Muscle of back (tissue), 11 donors: ENCODE measurements around the gene ELMO1. TPM values are rescaled to one million over a fixed set of nuclear protein-coding genes. Genes with fewer than 3 reads are reported as not detected.

ENCODE experiments used
- DNase-seq, 3 donors: peaks; one replicate each; pipeline versions ENCODE4 v3.0.0 to v3.0.0-alpha.2; 2013
- polyA plus RNA-seq, 10 donors: library from polyadenylated mRNA; unstranded; fragments of 120-200 nt; gene quantifications; one replicate each; pipeline ENCODE4 v1.2.1, GENCODE V29; 2013; ENCODE audit not compliant: insufficient read length in 10 of 10

ELMO1 gene
- polyA plus RNA-seq, 10 donors, result 21.2 to 37.4 (median 26.8) TPM

DNA sequence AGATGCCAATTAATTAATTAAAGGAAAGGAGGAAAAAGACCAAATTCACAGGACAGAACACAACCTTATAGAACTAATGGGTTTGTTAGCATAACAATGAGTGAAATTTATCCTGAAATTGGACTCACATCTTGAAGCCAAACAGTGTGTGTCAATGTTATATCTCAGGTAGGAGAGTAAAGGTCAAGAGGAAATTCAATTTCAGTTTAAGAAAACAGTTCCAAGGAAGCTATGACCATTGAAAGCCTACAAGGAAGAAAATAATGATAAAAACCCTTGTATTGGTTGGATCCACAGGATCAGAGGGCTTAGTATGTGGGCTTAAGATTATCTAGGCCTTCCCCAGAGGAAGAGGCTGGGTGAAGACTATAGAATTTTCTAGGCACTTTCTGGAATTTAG lies 525.5 kb downstream of the ELMO1 start:
- no peak for DNase-seq

DNA sequence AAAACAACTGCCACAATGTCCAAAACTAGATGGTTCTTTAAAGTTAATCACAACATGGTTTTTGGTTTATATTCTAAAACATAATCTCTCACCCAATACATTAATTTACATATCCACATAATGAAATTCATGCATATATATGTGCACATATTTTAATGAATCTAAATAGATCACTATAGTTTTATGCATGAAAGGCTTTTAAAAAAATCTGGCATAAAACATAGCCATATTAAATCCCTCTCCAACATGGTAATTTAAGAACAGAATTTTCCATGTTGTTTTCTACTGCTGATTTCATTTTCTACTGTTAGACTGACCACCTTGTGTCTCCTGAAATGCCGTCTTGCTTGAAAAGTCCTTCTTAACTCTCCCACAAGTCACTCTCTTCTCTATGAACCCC lies 528.2 kb downstream of the ELMO1 start:
- DNase-seq, result no peak

DNA sequence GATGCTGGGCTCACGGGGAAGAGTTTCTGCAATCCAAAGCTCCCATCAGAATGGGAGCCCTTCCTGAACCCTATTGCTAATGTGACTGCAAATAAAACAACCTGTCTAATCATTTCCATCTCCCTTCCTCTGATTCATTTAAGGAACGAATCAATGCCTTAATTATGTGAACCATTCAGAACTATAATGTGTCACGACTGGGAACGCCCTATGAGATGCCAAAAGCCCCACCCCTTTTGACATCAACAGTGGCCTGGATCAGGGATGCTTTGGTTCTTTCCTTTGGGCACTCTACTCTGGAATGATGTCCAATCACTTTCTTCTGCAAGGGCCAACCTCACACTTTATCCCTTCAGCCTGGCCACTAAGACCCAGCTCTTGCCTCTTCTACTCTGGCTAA lies 528.9 kb downstream of the ELMO1 start:
- no peak for DNase-seq

DNA sequence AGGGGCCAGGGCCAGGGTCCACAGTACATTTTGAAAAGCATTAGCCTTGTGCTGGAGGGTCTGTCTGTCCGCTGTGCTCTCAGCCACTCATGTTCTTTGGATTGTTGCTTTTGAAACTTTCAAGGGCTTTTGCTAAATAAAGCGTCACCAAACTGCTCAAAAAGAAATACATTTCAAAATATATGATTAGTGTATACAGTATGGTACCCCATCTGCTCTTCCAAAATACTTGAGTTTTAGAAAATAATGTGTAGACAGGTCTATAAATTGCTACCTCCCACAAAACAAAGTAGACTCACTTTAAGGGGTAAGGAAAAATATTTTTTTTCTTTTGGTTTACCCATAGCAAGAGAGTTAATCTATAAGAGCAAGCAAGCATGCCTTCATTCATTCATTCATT lies 530.1 kb downstream of the ELMO1 start:
- no peak for DNase-seq

DNA sequence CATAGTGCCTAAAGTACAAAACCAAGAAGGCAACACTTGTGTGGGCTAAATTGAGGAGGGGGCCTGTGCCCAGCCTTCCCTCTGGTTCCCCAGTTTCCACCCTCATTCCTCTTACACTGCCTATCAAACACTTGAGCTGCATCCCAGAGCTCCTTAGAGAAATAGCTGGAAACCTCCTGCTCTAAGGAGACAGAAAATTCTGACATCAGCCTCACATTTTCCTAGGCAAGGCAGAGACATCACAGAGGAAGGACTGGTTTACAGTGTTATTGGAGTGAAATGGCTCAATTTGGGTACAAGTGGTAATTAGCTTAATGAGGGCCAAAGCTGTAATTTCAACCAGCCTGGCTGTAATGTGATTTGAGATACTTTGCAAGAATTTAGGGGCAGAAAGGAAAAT lies 532.0 kb downstream of the ELMO1 start:
- DNase-seq, result no peak

DNA sequence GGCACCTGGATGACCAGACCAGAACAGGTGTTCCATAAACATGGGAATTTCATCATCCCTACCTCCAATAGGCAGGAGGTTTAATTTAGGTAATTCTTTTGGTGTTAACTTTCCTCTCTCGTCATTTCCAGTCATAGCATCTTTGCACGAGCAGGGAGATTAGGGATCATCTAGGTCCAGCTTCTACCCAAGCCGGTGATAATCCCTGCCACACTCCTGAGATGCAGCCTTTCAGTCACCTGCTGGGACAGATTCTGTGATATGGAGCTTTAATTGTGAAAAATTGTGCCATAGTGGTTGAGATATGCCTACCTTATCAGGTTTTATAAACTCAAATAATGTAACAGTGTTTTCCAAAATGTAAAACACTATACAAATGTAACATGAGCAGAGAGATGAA lies 532.5 kb downstream of the ELMO1 start:
- DNase-seq, result no peak

DNA sequence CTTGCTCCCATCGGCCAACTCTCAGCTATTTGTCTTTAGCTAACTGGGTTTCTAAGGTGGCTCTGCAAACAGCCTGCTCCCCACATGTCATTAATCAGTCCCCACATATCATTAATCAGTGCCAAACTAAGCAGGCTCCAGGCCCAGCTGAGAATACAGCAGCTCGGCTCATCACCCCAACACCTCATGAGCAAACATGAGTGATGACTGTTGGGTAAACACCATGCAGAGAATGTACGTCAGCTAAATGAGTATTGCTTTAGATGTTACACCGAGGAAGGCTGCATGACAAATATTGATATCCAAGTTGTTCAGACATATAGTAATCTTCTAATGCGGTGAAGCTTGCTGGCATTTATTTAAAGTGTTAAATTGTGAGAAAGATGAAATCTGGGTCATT lies 536.9 kb downstream of the ELMO1 start:
- no peak for DNase-seq

DNA sequence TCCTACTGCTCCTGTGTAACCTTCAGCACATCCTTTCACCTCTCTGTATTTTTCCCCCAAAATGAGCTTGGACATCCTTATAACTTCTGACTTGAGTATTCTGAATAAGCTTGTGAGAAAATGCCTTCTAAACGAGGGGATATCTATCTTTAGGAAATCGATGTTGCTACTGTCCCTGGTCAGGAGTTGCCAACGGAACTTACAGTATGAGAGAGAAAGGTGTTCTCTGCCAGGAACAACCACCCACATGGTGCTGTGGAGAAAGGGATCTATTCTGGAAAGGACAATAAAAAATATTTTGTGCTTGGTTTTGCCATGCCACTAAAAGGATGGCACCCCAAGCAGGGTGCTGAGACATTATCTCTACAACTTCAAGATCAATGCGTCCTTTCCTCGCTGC lies 537.8 kb downstream of the ELMO1 start:
- no peak for DNase-seq

DNA sequence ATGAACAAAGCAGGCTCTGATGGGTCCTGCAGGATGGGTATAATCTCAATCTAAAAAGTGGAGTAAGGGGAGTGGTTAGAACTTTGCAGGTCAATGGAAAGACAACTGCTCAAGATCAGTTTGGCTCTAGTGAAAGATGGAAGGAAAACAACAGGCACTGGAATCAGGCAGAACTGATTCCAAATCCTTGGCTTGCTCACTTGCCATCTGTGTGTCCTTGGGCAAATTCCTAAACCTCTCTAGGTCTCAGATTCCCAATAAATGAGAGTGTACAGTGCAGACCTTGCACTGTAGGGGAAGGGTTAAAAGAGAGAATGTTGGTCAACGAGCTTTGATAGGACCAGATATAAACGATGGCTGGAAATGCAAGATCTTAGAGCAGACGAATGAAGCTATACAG lies 538.3 kb downstream of the ELMO1 start:
- DNase-seq, result no peak

DNA sequence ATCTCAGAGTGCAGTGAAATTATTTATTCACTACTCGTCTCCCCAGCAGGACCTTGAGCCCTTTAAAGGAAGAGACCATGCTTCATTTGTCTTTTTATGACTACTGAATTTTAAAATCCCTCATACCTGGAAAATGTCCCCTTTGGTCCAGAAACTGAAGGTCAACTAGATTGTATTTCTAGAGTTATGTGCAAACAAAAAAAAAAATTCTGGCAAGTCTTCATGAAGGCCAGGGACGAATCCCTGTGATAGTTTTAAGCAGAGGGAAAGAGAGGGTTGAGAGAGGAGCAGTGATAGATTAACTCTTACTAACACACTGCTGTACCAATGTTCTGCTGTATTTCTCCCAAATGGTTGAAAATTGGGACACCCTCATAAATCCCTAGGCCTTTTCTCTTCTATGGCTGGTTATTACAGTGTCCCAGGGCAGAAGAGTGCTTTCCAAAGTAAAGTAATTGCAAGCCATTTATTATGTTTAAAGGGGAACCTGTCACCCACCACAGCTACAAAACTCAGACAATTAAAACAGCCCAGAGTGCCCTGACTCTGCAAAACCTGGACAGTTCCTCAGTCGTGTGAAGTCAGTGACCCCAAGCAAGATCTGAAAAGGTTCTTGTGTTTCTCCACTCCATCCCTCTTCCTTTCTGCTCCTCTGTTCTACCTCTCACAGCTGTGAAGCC lies 541.6 kb downstream of the ELMO1 start:
- DNase-seq, result no peak

DNA sequence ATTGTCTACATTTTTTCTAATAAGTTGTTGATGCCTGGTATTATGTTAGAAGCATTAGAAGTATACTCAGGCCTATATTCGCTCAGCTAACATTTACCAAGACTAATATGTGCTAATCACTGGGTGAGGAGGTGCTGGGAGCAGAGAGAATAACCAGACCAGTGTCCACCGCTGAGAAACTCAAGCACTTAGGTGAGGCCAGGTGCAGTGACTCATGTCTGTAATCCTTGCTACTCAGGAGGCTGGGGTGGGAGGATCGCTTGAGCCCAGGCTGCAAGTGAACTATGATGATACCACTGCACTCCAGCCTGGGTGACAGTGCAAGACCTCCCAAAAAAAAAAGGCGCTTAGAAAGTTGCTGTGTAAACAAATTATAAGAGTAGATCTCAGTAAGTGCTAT lies 542.2 kb downstream of the ELMO1 start:
- DNase-seq, result no peak

DNA sequence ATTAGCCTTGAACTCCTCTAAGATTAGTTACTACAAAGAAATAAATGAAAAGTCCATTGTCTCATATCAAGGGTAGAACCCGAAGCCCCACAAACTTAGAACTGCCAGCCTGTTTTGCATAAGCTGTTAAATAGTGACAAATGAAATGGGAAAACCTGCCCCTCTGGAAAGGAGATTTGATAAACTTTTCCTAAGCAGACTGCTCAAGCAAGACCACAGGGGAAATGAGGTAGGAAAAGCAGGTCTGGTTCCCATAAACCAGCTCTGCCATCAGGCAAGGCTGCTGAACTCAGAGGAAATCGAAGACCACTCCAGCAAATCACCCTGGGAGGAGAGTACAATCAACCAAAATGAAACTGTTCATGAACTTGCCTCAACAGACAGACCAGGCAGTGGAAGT lies 542.8 kb downstream of the ELMO1 start:
- DNase-seq, result no peak

DNA sequence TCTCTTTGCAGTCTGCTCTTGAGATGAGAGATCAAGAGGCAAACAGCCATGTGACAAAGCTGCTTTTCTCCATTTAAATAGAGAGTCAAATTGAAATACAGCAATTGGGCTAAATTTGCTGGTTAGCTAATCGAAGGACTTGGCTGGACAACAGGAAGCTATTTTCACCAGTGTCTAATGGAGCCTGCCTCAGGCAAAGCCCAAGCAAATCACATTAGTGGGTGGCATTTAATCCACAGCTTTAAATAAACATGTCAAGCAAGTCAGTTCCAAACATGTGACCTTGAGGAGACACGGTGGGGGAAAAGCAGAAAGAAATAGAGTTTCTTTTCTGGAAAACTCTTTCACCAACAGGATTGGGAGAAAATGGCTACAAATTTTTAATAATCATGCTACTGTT lies 543.9 kb downstream of the ELMO1 start:
- no peak for DNase-seq

DNA sequence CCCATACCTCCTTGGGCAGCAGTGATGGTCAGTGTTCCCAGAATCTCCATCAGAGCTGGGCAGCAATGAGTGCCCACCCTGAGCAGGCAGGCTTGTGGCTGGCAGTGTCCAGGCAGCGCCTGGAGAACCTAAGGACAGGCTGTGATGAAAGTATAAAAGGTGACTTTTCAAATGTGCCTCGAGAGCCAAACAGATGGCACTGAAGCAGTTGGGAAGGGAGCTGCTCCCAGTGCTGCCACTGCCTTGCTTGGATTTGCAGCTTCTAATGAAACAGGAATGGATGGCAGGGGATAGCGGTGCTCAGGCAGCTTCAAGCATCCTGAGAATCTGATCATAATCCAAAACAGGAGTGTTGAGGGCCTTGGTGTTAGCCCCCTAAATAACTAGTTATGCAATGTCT lies 544.6 kb downstream of the ELMO1 start:
- no peak for DNase-seq

DNA sequence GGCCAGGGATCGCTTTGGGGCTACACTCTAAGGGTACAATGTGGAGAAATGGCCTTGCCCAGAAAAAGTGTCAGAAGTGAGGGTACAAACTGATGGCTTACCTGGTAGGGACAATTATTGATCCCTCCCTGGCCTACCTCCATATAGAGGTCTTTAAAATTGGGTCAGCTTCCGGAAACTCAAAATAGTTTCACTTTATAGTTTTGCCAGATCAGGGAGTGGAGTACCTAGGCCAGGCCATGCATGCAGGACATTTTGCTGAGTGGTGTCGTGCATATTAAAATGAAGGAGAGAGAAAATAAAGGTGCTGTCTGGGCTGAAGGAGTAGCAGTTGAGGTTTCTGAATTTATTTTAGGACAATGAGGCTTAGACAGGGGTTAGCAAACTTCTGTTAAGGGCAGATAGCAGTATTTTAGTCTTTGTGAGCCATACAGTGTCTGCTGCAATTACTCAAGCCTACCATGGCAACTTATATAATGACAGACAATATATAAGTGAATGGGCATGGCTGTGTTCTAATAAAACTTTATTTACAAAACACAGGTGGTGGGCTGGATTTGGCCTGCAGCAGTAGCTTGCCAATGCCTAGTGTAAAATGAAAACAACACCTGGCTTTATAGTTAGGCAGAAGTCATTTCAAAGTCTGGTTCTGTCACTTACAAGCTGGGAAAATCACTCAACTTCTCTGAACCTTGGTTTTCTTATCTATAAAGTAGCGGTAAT lies 547.5 kb downstream of the ELMO1 start:
- no peak for DNase-seq

DNA sequence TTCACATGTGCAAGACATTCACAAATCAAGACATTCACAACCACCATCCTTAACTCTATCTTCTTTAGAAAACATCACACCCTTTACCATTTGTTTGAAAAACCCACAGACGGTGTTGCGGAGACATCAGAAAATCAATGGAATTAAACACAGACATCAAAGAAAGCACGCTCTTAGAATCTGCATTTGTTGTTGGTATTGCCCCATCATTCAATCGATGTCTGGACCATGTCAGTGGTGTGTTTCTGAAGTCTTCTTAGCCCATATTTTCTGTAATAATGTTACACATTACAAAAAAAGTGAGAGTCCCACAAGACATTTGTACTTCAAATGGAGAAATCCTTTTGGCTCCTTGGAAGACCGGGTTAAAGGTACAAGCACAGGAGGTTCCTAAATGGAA lies 550.5 kb downstream of the ELMO1 start:
- DNase-seq, result no peak

DNA sequence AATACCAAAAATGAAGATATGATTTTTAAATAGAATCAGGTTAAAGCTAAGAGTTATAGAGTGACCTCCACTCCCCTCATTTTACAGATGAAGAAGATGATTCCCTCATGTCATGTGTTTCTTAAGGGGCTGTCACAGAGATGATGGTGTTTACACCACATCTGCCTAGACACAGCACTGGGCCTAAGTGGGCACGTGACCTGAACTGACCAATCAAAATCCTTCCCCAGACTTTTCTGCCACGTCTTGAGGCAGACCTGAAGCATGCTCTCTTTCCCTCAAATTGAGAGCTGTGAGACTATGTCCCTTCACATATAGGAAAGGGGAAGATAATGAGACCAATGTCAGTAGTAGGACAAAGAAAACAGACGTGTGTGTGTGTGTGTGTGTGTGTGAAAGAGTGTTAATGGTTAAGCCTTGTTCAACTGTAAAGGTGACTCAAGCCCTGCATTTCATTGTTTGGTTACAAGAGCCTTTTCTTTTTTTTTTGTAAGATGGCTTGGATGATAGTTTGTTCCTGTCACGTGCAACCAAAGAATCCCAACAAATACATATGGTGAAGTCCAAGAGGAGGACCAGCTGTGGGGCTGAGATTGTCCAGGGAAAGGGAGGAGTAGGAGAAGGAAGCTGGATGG lies 551.6 kb downstream of the ELMO1 start:
- DNase-seq, result no peak

DNA sequence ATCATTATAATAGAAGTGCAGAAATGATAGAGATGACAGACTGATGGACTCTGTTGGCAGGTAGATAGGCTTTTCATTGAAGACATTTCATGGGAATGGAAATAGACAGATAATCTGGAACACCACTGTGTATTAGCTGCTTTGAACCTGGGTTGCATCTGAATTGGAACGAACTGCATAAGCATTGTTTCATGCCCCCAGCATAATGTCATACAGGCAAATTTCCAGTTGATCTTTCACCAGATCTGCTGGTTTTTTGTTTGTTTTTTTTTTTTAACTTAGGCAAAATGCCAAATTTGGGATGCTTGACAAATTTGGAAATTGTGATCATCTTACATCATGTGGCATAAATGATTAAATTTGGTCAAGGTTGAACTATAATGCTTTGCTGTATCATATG lies 552.2 kb downstream of the ELMO1 start:
- no peak for DNase-seq

DNA sequence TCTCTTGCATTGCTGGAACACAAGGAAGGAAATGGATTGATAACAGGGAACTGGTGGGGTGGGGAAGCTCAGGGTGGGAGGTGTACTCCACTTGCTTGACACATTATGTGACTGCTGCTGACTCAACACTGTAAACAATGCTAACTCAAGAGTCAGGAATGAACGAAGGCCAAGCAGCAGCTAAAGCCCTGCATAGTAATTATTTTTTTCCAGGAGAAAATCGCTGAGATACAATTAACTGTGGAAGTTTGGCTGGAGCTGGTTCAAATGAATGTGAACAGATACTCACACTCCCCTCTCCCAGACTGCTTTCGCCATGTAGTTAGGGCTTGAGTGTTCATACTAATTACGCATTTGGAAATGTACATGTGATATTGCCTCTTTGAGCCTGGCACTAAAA lies 553.5 kb downstream of the ELMO1 start:
- DNase-seq, result no peak

DNA sequence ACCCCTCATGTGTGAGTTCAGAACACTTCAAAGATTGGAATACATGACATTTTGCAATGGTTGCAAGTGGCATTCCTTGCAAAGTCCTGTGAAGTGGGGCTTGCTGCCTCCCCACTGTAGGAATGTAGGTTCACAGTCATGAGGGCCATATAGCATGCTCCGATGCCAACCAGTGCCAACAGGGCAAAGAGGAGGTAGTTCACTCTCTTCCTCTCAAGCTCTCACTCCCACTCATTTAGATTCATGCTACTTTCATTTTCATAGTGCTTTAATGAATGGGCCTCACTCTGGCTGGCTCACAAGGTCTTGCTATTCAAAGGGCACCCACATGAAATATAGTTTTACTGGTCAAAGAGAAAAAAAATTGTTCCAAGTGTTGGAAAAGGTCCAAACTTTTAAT lies 554.5 kb downstream of the ELMO1 start:
- DNase-seq, result no peak

DNA sequence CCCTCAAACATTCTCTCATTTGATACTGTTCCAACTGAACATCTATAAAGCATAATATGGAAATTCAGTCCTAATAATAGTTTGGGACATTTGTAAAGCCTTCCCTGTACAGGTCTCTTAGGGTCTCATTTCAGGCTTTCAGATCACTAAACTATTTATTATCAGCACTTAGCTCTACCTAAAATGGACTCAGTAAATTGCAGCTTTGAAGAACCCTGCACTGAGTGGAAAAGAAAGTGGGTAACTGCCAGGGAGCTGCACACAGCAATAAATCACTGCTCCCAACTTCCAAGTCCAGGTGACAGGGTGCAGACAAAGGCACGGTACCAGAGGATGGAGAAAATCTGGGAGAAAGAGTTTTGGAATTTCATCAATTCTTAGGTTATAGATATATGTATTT lies 559.5 kb downstream of the ELMO1 start:
- DNase-seq, result no peak

DNA sequence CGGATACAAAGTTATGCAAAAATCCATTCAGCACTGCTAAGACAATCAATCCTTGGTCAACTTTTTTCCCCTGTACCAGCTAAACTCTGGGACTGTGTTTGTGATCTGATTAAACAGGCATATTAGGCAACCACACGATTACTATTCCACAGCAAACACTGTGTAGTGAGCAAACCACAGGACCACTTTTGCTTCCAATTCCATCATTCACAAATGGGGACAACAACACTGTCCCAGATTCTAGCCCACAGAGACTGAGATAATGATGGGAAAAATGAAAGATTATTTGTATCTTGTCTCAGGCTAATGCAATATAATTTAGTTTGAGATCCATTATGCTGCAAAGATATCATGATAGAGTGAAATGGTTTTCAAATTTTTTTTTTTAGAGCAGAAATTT lies 560.7 kb downstream of the ELMO1 start:
- no peak for DNase-seq

DNA sequence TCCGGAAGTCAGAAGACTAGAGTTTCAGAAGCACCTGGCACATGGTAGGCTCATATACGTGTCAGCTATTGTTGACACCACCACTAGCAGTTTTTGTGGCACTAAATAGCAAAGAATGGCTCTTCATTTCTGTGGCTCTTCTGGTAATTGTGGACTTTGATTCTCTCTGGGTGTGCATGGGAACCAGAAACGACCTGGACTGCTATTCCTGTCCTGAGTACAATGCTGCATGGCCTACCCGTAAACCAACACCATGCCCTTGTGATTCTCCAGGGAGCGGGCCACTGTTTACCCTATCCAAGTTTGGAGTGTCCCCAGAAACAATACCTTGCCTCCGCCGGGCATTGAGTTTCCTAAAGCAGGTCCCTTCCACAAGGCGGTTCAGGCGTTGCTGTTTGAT lies 561.4 kb downstream of the ELMO1 start:
- DNase-seq, result no peak

DNA sequence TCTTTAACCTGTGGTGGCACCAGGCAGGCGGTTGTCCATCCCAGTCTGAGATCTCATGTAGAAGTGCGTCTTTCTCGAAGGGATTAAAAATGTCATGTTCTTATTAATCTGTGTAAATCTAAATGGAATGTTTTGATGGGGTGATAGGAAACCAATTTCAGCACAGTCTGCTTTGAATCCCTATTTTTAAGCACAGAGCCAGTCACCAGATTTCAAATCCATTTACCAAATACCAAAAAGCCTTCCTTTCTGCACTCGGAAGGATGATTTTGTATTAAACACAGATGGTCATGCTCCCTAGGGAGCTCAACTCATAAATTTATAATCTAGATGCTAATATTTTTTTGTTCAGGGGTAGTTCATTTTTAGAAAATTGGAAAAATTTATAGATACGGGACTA lies 563.8 kb downstream of the ELMO1 start:
- DNase-seq, result peak in 2 of 3 donors; percentile 25 to 40
